Cardiac fibroblast (primary cell): Measurements from ENCODE around the gene LRRC26.

Experiments used
- DNase-seq, 2 donors: peaks; one replicate each; pipeline versions ENCODE4 v3.0.0 to v3.0.0-alpha.2; 2010; ENCODE audit warnings: low read depth in 2 of 2
- H3K4me3 ChIP-seq, 2 donors: replicated peaks in 1 of 2; 1 replicate in 1 of 2; 2 replicates in 1 of 2; pipeline ENCODE4 v1.5.1; 2011; ENCODE audit warnings: low read depth in 2 of 2, low read length in 2 of 2, mild to moderate bottlenecking in 2 of 2, moderate library complexity in 1 of 2
- TF ChIP-seq, protein P1 (sequence below): IDR thresholded peaks from one replicate; pipeline ENCODE4 v1.5.1; 2011; ENCODE audit warnings: low read depth, mild to moderate bottlenecking, low read length, inconsistent platforms

The LRRC26 gene

DNA sequence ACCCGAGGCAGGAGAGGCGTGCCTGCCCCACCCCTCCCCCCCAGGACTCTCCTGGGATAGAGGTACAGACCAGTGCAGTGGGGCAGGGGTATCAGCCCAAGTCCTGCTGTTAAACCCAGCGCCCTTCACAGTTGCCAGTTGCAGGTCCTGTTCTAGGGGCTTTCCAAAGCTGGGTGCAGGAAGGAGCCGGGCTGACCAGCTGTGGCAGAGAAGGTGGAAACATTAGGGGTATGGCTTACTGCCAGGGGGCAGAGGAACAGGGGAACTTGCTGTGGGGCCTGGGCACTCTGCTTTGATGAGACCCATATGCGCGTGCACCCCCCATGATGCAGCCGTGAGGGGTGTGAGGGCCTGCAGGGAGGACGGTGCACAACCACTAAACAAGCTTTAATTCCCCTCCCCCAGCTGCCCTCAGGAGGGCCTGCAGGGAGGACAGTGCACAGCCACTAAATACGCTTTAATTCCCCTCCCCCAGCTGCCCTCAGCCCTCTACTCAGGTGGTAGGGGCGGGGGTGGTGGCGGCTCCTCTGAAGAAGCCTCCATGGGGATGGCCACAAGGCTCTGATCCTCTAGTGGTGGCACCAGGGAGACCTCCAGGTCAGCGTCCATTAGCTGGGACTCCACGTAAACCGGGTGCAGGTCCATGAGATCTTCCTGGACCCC lies 766 bp upstream of the LRRC26 start:
- H3K4me3 ChIP-seq = no peak overlapping the region
- TF ChIP-seq, protein P1, sequence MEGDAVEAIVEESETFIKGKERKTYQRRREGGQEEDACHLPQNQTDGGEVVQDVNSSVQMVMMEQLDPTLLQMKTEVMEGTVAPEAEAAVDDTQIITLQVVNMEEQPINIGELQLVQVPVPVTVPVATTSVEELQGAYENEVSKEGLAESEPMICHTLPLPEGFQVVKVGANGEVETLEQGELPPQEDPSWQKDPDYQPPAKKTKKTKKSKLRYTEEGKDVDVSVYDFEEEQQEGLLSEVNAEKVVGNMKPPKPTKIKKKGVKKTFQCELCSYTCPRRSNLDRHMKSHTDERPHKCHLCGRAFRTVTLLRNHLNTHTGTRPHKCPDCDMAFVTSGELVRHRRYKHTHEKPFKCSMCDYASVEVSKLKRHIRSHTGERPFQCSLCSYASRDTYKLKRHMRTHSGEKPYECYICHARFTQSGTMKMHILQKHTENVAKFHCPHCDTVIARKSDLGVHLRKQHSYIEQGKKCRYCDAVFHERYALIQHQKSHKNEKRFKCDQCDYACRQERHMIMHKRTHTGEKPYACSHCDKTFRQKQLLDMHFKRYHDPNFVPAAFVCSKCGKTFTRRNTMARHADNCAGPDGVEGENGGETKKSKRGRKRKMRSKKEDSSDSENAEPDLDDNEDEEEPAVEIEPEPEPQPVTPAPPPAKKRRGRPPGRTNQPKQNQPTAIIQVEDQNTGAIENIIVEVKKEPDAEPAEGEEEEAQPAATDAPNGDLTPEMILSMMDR = no peak

DNA sequence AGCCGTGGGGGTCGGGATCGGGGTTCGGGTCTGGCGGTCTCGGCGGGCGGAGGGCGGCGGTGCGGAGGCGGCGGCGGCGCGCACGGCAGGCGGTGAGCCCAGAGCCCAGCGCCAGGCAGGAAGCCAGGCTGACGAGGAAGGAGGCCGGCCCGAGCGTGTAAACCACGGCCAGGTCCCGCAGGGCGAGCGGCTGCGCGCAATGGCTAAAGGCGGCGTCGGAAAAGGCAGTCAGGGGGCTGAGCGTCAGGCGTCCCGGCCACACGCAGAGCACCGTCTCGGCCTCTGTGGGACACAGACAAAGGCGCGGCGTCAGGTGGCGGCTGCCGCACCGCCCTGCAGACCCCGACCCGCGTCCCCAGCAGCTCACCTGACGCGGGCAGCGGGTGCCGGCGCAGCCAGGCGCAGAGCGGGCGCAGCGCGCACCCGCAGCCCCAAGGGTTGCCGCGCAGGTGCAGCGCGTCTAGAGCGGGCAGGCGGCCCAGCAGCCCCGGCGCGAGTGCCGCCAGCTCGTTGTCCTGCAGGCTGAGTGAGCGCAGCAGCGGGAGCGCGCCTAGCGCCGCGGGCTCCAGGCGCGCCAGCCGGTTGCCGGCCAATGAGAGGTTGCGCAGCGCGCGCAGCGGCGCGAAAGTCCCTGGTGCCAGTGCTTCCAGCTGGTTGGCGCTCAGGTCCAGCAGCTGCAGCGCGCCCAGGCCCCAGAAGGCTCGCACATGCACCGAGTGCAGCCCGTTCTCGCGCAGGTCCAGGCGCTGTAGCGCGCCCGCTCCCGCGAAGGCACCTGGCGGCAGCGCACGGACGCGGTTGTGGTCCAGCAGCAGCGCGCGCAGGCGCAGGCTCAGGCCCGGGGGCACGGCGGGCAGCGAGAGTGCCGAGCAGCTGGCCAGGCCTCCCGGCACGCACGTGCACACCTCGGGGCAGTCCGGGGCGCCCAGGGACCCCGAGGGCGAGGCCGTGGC lies 671 bp downstream of the LRRC26 start:
- H3K4me3 ChIP-seq = no peak overlapping the region
- TF ChIP-seq, protein P1 = no peak
- peak; percentile 24 to 39 for DNase-seq

More for the DNA sequence above, 766 bp upstream of the LRRC26 start:
- no peak for DNase-seq

DNA sequence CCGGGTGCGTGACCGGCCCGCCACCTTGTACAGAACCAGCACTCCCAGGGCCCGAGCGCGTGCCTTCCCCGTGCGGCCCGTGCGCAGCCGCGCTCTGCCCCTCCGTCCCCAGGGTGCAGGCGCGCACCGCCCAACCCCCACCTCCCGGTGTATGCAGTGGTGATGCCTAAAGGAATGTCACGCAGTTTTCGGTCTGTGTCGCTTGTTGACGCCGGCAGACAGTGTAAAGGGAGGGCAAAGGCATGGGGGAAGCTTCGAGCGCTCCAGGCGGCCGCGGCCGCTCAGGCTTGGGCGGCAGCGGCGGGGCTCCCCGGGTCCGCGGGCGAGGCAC lies 1.3 kb downstream of the LRRC26 start:
- no peak overlapping the region for H3K4me3 ChIP-seq
- DNase-seq = no peak

DNA sequence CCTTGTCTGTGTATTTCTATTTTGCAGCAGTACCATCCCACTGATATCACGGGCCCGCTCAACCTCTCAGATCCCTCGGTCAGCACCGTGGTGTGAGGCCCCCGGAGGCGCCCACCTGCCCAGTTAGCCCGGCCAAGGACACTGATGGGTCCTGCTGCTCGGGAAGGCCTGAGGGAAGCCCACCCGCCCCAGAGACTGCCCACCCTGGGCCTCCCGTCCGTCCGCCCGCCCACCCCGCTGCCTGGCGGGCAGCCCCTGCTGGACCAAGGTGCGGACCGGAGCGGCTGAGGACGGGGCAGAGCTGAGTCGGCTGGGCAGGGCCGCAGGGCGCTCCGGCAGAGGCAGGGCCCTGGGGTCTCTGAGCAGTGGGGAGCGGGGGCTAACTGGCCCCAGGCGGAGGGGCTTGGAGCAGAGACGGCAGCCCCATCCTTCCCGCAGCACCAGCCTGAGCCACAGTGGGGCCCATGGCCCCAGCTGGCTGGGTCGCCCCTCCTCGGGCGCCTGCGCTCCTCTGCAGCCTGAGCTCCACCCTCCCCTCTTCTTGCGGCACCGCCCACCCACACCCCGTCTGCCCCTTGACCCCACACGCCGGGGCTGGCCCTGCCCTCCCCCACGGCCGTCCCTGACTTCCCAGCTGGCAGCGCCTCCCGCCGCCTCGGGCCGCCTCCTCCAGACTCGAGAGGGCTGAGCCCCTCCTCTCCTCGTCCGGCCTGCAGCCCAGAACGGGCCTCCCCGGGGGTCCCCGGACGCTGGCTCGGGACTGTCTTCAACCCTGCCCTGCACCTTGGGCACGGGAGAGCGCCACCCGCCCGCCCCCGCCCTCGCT lies 1.9 kb downstream of the LRRC26 start:
- TF ChIP-seq, protein P1 = no peak
- peak in 1 of 2 donors; percentile 17 for DNase-seq
- no peak overlapping the region for H3K4me3 ChIP-seq

More for the DNA sequence above, 1.3 kb downstream of the LRRC26 start:
- TF ChIP-seq, protein P1 = no peak

DNA sequence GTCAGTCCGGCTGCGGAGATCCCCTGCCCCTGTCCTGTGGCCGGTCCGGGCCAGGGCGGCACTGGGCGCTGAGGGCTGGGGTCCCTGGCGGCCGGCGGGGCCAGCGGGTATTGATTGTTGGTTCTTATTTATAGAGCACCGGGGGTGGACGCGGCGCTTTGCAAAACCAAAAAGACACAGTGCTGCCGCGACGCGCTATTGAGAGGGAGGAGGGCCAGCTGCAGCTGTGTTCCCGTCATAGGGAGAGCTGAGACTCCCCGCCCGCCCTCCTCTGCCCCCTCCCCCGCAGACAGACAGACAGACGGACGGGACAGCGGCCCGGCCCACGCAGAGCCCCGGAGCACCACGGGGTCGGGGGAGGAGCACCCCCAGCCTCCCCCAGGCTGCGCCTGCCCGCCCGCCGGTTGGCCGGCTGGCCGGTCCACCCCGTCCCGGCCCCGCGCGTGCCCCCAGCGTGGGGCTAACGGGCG lies 2.5 kb downstream of the LRRC26 start:
- no peak overlapping the region for H3K4me3 ChIP-seq
- no peak for DNase-seq
- TF ChIP-seq, protein P1 = no peak
